Brain microvascular endothelial cell (primary cell): ENCODE data around the gene SPPL2B.

Experiments used
- DNase-seq: peaks from one replicate; pipeline ENCODE4 v3.0.0-alpha.2; 2020
- H3K27ac ChIP-seq: fragments of 250-450 bp; sonication (Bioruptor Pico); 2 replicates; pipeline ENCODE4 v1.5.1; 2020; ENCODE audit warnings: mild to moderate bottlenecking, moderate library complexity
- H3K27me3 ChIP-seq: fragments of 250-450 bp; sonication (Bioruptor Pico); replicated peaks from 2 replicates; pipeline ENCODE4 v1.5.1; 2020; ENCODE audit warnings: mild to moderate bottlenecking
- H3K36me3 ChIP-seq: fragments of 250-450 bp; sonication (Bioruptor Pico); replicated peaks from 2 replicates; pipeline ENCODE4 v1.5.1; 2020; ENCODE audit warnings: mild to moderate bottlenecking
- H3K4me3 ChIP-seq: 2 replicates; pipeline ENCODE4 v1.5.1; 2011; ENCODE audit warnings: low read depth, mild to moderate bottlenecking, control low read depth, low read length, moderate library complexity
- in situ Hi-C: cut with HindIII; loops from 2 replicates; pipeline ENCODE4 v1.10.0; 2017; ENCODE audit warnings: low sequenced_read_pairs, low pct_ligation_motif_present
- TF ChIP-seq, protein P1 (sequence below): IDR thresholded peaks from 2 replicates; pipeline ENCODE4 v1.5.1; 2011; ENCODE audit warnings: low read depth, mild to moderate bottlenecking, moderate library complexity, low read length, control low read depth, inconsistent platforms; ENCODE audit errors: missing control alignments

The SPPL2B gene

GRCh38 chr19:2312820-2313501, 15.5 kb upstream of the SPPL2B start:
- peaks cover 4% of the 10 kb centered on the region for H3K27me3 ChIP-seq
- TF ChIP-seq, protein P1, sequence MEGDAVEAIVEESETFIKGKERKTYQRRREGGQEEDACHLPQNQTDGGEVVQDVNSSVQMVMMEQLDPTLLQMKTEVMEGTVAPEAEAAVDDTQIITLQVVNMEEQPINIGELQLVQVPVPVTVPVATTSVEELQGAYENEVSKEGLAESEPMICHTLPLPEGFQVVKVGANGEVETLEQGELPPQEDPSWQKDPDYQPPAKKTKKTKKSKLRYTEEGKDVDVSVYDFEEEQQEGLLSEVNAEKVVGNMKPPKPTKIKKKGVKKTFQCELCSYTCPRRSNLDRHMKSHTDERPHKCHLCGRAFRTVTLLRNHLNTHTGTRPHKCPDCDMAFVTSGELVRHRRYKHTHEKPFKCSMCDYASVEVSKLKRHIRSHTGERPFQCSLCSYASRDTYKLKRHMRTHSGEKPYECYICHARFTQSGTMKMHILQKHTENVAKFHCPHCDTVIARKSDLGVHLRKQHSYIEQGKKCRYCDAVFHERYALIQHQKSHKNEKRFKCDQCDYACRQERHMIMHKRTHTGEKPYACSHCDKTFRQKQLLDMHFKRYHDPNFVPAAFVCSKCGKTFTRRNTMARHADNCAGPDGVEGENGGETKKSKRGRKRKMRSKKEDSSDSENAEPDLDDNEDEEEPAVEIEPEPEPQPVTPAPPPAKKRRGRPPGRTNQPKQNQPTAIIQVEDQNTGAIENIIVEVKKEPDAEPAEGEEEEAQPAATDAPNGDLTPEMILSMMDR, result no peak
- no peaks in the 10 kb centered on the region for H3K36me3 ChIP-seq
- no peak overlapping the region for H3K4me3 ChIP-seq
- in situ Hi-C loops, result no loop called here
- H3K27ac ChIP-seq, result no peak overlapping the region
- no peak for DNase-seq

- Histone ChIP-seq H3K27ac (no peak overlapping the region), H3K27me3 (no peaks in the 10 kb centered on the region), H3K4me3 (no peak overlapping the region), H3K36me3 (no peaks in the 10 kb centered on the region)
- no peak for DNase-seq
- TF ChIP-seq, protein P1, result no peak
- in situ Hi-C loops, result no loop called here
Observed at GRCh38 chr19:2315121-2315817, 13.2 kb upstream of the SPPL2B start.

- Histone ChIP-seq H3K27ac (no peak overlapping the region), H3K27me3 (no peaks in the 10 kb centered on the region), H3K4me3 (no peak overlapping the region), H3K36me3 (no peaks in the 10 kb centered on the region)
- TF ChIP-seq, protein P1, result peak; percentile 78
- DNase-seq, result peak; percentile 35
- in situ Hi-C loops, result no loop called here
Observed at GRCh38 chr19:2315818-2316353, 12.6 kb upstream of the SPPL2B start.

DNA sequence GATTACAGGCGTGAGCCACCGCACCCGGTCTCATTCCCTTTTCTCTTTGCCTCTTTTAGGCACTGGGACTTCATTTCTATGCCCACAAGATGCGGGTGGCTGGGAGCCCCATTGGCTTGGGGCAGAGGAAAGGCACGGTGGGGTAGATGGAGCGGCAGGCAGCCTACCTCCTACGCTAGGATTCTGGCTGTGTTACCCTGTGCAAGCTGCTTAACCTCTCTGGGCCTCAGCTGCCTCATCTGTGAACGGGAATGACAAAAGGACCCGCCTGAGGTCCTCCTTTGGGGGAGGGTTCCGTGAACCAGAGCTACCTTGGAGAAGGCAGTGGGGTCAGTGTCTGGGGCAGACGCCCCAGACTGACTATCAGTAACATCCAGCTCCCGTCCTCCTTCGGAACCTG, 11.2 kb upstream of the SPPL2B start:
- H3K27me3 ChIP-seq, result no peaks in the 10 kb centered on the region
- H3K36me3 ChIP-seq, result peaks cover 4% of the 10 kb centered on the region
- in situ Hi-C loops, result no loop called here
- H3K27ac ChIP-seq, result no peak overlapping the region
- TF ChIP-seq, protein P1, result no peak
- DNase-seq, result no peak
- H3K4me3 ChIP-seq, result no peak overlapping the region

- Histone ChIP-seq H3K27me3 (no peaks in the 10 kb centered on the region), H3K36me3 (peaks cover 6% of the 10 kb centered on the region), H3K27ac (no peak overlapping the region), H3K4me3 (no peak overlapping the region)
- no peak for DNase-seq
- TF ChIP-seq, protein P1, result no peak
- in situ Hi-C loops, result no loop called here
Observed at GRCh38 chr19:2317756-2318155, 10.7 kb upstream of the SPPL2B start.
